DMS153 treated with DMSO at 0.1 percent for 48 hours (cell line): ENCODE data around the gene UBA6.
"Not testable (repeated sequence)": the region's sequence is repeated elsewhere in the genome, so short reads cannot be mapped to it uniquely, and the experiment has no call there.

ENCODE experiments used
- DNase-seq: peaks from one replicate; lab custom pipeline; 2025; ENCODE audit not compliant: unreplicated experiment; lab: John Stamatoyannopoulos, UW

The UBA6 gene

GRCh38 chr4:67700738-67701516 is at the start of gene UBA6:
Gene UBA6 (minus strand): TSS chr4:67701155. CDS start chr4:67701119, 36 bp downstream.
- peak; percentile 85 for DNase-seq

GRCh38 chr4:67750691-67751090 is 49.7 kb upstream of the UBA6 start:
- no peak for DNase-seq

GRCh38 chr4:67749286-67749685 is 48.3 kb upstream of the UBA6 start:
- no peak for DNase-seq

- DNase-seq: peak; percentile 22
Observed at GRCh38 chr4:67746797-67747495, 46.0 kb upstream of the UBA6 start.

GRCh38 chr4:67744561-67745283 is 43.8 kb upstream of the UBA6 start:
- DNase-seq: no peak

- no peak for DNase-seq
Observed at GRCh38 chr4:67743194-67743593, 42.2 kb upstream of the UBA6 start.

- no peak for DNase-seq
Observed at GRCh38 chr4:67736262-67736661, 35.3 kb upstream of the UBA6 start.

GRCh38 chr4:67735325-67735724 is 34.4 kb upstream of the UBA6 start:
- DNase-seq: no peak

GRCh38 chr4:67730511-67730910 is 29.6 kb upstream of the UBA6 start:
- DNase-seq: not testable (repeated sequence)

GRCh38 chr4:67727124-67727850 is 26.3 kb upstream of the UBA6 start:
- no peak for DNase-seq

- no peak for DNase-seq
Observed at GRCh38 chr4:67725981-67726380, 25.0 kb upstream of the UBA6 start.

- no peak for DNase-seq
Observed at GRCh38 chr4:67725132-67725531, 24.2 kb upstream of the UBA6 start.

- DNase-seq: no peak
Observed at GRCh38 chr4:67723949-67724348, 23.0 kb upstream of the UBA6 start.

GRCh38 chr4:67723341-67723740 is 22.4 kb upstream of the UBA6 start:
- no peak for DNase-seq

GRCh38 chr4:67721770-67722597 is 21.0 kb upstream of the UBA6 start:
- DNase-seq: no peak

- no peak for DNase-seq
Observed at GRCh38 chr4:67721315-67721769, 20.4 kb upstream of the UBA6 start.

- DNase-seq: no peak
Observed at GRCh38 chr4:67719953-67720617, 19.1 kb upstream of the UBA6 start.

GRCh38 chr4:67718848-67719247 is 17.9 kb upstream of the UBA6 start:
- no peak for DNase-seq

- no peak for DNase-seq
Observed at GRCh38 chr4:67717586-67717985, 16.6 kb upstream of the UBA6 start.

GRCh38 chr4:67714955-67715354 is 14.0 kb upstream of the UBA6 start:
- no peak for DNase-seq
